ENCODE measurements around the gene SART1.

Gene SART1

GRCh38 chr11:65961267-65962140, at the start of gene SART1:
Gene SART1, plus strand, starts transcription at chr11:65961734. Its CDS starts 47 bp downstream, at chr11:65961781.
- Histone ChIP-seq H3K4me1 (ENCODE audit: control insufficient read depth, insufficient read depth, low read length) (peaks cover 11% of the 10 kb centered on the region), H3K36me3 (ENCODE audit: control insufficient read depth, insufficient read depth, low read length) (peaks cover 29% of the 10 kb centered on the region), H3K9ac (ENCODE audit: low read length) (peak within 1 kb of the TSS; percentile 95), H3K9me3 (ENCODE audit: control insufficient read depth, insufficient read depth, low read depth, low read length) (no peaks in the 10 kb centered on the region), H3K27me3 (ENCODE audit: control insufficient read depth, insufficient read depth, low read length) (no peaks in the 10 kb centered on the region), H3K27ac (ENCODE audit: low read depth, low read length) (peak within 1 kb of the TSS; percentile 89), H3K4me3 (ENCODE audit: low read depth, low read length) (peak within 1 kb of the TSS; percentile 75)

DNA sequence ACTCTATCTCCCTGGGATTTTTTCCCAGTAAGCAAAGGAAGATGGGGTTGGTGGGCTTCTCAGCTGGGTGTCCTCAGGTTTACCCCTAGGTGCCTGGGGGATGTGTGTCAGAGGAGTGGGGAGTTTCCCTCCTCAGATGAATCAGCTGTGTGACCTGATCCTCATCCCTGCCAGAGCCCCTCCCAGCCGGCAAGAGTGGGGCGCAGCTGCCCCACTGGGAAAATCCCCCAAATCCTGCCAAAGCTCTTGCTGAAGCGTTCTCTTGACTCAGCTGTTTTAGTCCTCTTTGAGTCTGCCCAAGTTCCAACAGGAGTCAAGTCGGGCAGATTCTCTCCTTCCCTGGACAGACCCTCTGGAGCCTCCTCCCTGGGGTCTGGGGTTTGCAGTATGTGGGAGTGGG, 48.7 kb upstream of the SART1 start:
- Histone ChIP-seq H3K4me3 (ENCODE audit: low read depth, low read length) (no peak overlapping the region), H3K27ac (ENCODE audit: low read depth, low read length) (no peak overlapping the region), H3K9ac (ENCODE audit: low read length) (no peak overlapping the region), H3K36me3 (ENCODE audit: control insufficient read depth, insufficient read depth, low read length) (no peaks in the 10 kb centered on the region), H3K27me3 (ENCODE audit: control insufficient read depth, insufficient read depth, low read length) (peaks cover 9% of the 10 kb centered on the region), H3K9me3 (ENCODE audit: control insufficient read depth, insufficient read depth, low read depth, low read length) (no peaks in the 10 kb centered on the region), H3K4me1 (ENCODE audit: control insufficient read depth, insufficient read depth, low read length) (peaks cover 34% of the 10 kb centered on the region)

DNA sequence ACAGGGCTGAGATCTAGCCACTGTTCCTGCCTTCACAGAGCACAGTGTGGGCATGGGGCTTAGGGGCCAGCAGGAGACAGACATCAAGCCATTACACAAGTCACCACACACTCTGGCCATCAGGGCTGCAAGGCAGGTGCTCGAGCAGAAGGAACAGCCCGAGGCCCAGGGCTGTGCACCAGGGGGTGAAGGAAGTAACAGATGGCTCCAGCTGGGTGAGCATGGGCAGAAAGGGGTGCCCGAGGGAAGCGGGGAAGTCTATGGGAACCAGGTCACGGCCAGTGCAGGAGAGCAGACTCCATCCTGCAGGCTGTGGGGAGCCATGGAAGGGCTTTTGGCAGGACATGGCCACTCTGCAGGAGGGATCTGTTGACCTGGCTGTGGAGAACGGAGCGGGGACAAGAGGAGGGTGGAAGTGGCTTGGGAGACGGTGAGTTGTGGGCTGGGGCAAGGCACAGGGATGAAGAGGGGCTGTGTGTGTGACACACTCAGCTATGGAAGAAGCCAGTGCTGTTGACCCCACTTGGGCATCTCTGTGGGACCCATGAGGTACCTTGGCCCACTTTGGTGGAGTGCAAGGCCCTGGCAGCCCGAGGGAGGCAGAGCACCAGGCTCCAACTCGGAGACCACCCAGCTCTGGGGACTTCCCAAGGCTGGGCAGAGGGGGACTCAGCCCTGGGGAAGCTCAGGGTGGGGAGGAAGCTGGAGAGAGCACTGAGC, 46.3 kb upstream of the SART1 start:
- H3K4me1 ChIP-seq (ENCODE audit: control insufficient read depth, insufficient read depth, low read length), result peaks cover 43% of the 10 kb centered on the region
- H3K4me3 ChIP-seq (ENCODE audit: low read depth, low read length), result peak overlapping the region; percentile 29; the same call in 1 of the 2 replicates

DNA sequence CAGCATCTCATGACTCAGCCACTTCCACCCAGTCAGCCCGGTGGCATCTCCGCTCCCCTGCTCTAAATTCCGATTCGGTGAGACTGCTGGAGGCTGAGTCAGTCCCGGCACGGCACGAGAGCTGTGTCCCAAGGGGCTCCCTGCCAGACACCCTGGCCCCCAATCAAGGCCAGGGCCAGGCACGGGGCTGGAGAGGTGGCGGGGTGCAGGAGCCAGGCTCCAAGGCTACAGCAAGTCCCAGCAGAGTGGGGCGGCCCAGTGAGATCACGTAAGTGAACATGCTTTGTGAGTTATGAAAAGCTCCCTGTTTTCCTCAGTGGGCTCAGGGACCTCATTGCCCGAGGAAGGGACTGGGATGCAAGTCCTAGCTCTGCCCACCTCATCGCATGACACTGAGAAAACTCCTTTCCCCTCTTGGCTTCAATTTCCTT, 45.7 kb upstream of the SART1 start:
- Histone ChIP-seq H3K4me3 (ENCODE audit: low read depth, low read length) (peak overlapping the region; percentile 29; the same call in 1 of the 2 replicates), H3K9ac (ENCODE audit: low read length) (peak overlapping the region; percentile 71), H3K9me3 (ENCODE audit: control insufficient read depth, insufficient read depth, low read depth, low read length) (no peaks in the 10 kb centered on the region), H3K4me1 (ENCODE audit: control insufficient read depth, insufficient read depth, low read length) (peaks cover 47% of the 10 kb centered on the region), H3K27me3 (ENCODE audit: control insufficient read depth, insufficient read depth, low read length) (no peaks in the 10 kb centered on the region), H3K36me3 (ENCODE audit: control insufficient read depth, insufficient read depth, low read length) (0 out of 2 replicates have a peak, but pooled peaks cover 5% of the 10 kb centered on the region), H3K27ac (ENCODE audit: low read depth, low read length) (peak overlapping the region; percentile 7; the same call in 1 of the 2 replicates)

More for the DNA sequence above, 46.3 kb upstream of the SART1 start:
- Histone ChIP-seq H3K9ac (ENCODE audit: low read length) (peak overlapping the region; percentile 71), H3K27ac (ENCODE audit: low read depth, low read length) (no peak overlapping the region), H3K36me3 (ENCODE audit: control insufficient read depth, insufficient read depth, low read length) (no peaks in the 10 kb centered on the region), H3K27me3 (ENCODE audit: control insufficient read depth, insufficient read depth, low read length) (no peaks in the 10 kb centered on the region), H3K9me3 (ENCODE audit: control insufficient read depth, insufficient read depth, low read depth, low read length) (no peaks in the 10 kb centered on the region)

GRCh38 chr11:65916391-65916790, 45.1 kb upstream of the SART1 start:
- Histone ChIP-seq H3K4me3 (ENCODE audit: low read depth, low read length) (peak overlapping the region; percentile 29; the same call in 1 of the 2 replicates), H3K9me3 (ENCODE audit: control insufficient read depth, insufficient read depth, low read depth, low read length) (no peaks in the 10 kb centered on the region), H3K27me3 (ENCODE audit: control insufficient read depth, insufficient read depth, low read length) (no peaks in the 10 kb centered on the region), H3K4me1 (ENCODE audit: control insufficient read depth, insufficient read depth, low read length) (peaks cover 46% of the 10 kb centered on the region), H3K27ac (ENCODE audit: low read depth, low read length) (no peak overlapping the region), H3K9ac (ENCODE audit: low read length) (peak overlapping the region; percentile 71), H3K36me3 (ENCODE audit: control insufficient read depth, insufficient read depth, low read length) (0 out of 2 replicates have a peak, but pooled peaks cover 6% of the 10 kb centered on the region)

DNA sequence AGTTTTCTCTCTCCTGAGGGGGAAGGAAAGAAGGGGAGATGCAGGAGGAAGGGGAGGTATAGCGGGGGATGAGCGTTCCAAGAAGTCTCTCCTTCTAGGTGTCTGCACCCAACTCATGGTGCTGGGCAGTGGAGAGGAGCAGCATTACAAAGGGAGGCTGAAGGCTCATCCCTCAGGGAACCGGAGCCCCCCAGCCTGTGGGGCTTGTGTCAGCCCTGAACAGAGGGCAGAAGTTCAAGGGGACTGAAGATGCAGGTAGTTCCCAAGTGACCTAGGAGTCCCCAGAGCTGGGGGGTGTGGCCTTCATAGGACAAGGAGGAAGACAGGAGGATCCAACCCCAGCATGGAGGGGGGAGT, 44.5 kb upstream of the SART1 start:
- no peak overlapping the region for H3K4me3 ChIP-seq (ENCODE audit: low read depth, low read length)
- H3K9ac ChIP-seq (ENCODE audit: low read length), result no peak overlapping the region
- no peak overlapping the region for H3K27ac ChIP-seq (ENCODE audit: low read depth, low read length)
- peaks cover 39% of the 10 kb centered on the region for H3K4me1 ChIP-seq (ENCODE audit: control insufficient read depth, insufficient read depth, low read length)
- peaks cover 9% of the 10 kb centered on the region; the same call in 1 of the 2 replicates for H3K36me3 ChIP-seq (ENCODE audit: control insufficient read depth, insufficient read depth, low read length)
- no peaks in the 10 kb centered on the region for H3K9me3 ChIP-seq (ENCODE audit: control insufficient read depth, insufficient read depth, low read depth, low read length)
- H3K27me3 ChIP-seq (ENCODE audit: control insufficient read depth, insufficient read depth, low read length), result no peaks in the 10 kb centered on the region

DNA sequence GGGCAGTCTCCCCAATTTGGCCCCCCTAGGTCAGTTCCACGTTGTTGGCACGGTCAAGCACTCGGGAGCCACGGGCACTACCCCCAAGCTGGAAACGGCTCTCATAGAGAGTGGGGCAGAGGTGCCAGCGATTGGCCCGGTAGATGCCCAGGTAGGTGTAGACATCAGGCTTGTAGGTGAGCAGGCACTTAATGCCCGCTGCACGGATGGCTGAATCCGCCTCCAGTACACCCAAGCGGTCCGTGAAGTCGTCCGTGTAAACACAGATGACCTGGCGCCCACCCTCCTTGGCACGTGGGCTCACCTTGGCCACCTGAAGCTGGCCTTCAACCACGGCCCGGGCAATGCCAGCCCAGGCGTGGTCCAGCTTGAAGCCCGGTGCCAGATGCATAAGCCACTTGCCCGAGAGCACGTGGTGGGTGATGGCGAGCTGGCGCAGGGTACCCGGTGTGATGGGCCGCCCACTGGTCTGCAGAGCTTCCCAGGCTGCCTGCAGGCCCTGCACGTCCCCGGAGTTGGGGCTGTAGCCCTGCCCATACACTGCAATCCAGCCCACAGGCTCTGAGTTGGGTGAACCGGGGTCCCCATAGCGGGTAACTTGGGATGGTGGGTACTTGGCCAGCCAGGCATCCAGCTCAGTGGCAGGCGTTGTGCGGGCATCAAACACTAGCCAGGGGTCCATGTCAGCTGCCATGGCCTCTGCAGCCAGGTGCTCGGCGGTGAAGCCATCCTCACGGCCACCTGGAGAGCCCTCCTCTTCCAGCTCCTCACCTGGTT, 43.9 kb upstream of the SART1 start:
- Histone ChIP-seq H3K27ac (ENCODE audit: low read depth, low read length) (no peak overlapping the region), H3K9ac (ENCODE audit: low read length) (peak overlapping the region; percentile 90), H3K4me1 (ENCODE audit: control insufficient read depth, insufficient read depth, low read length) (peaks cover 37% of the 10 kb centered on the region), H3K36me3 (ENCODE audit: control insufficient read depth, insufficient read depth, low read length) (peaks cover 14% of the 10 kb centered on the region), H3K27me3 (ENCODE audit: control insufficient read depth, insufficient read depth, low read length) (no peaks in the 10 kb centered on the region), H3K4me3 (ENCODE audit: low read depth, low read length) (peak overlapping the region; percentile 96), H3K9me3 (ENCODE audit: control insufficient read depth, insufficient read depth, low read depth, low read length) (no peaks in the 10 kb centered on the region)

DNA sequence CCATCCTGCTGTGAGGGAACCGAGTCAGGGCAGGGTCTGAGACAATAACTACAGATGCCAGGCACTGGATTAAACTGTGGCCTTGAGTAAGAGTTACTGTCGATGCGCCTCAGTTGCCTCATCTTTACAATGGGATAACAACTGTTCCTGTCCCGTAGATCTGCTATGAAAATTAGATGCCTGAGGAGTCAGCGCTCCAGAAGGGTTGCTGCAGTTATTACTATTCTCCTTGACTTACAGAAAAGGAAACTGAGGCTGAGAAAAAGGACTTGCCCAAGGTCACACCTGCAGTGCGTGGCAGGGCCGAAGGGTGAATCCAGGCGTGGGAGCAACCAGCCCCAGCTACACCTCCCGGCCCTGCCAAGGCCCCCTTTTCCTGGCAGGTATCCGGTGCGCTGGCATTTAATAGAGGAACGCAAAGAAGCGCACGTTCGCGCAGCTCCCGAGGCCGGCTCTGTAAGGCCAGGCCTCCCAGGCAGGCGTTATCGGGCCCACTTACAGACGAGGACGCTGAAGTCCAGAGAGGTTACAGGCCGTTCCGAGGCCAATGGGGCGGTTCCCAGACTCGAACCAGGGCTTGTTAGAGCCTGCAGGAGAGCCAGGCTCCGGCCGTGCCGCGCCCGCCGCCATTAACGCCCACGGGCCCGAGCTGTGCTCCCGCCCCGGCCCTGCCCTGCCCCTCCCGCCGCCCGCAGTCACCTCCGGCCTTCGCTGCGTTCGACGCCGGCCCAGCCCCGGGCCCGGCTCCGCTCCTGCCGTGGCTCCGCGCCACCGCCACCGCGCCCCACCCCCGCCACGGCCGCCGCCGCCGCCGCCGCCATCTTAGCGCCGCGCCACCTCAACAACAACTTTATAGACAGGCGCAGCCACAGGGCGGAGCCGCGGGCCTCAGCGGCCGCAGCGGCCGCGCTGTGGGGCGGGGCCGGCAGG, 43.1 kb upstream of the SART1 start, which contains the start of gene C11orf68:
TSS of gene C11orf68 (minus strand) at position 852 of the 930 bp plus-strand sequence. CDS start at position 821, 31 bp downstream.
- Histone ChIP-seq H3K4me1 (ENCODE audit: control insufficient read depth, insufficient read depth, low read length) (peaks cover 37% of the 10 kb centered on the region), H3K9ac (ENCODE audit: low read length) (peak within 1 kb of the TSS; percentile 90), H3K27me3 (ENCODE audit: control insufficient read depth, insufficient read depth, low read length) (no peaks in the 10 kb centered on the region), H3K9me3 (ENCODE audit: control insufficient read depth, insufficient read depth, low read depth, low read length) (no peaks in the 10 kb centered on the region), H3K36me3 (ENCODE audit: control insufficient read depth, insufficient read depth, low read length) (peaks cover 23% of the 10 kb centered on the region), H3K27ac (ENCODE audit: low read depth, low read length) (peak within 1 kb of the TSS; percentile 85), H3K4me3 (ENCODE audit: low read depth, low read length) (peak within 1 kb of the TSS; percentile 96)

DNA sequence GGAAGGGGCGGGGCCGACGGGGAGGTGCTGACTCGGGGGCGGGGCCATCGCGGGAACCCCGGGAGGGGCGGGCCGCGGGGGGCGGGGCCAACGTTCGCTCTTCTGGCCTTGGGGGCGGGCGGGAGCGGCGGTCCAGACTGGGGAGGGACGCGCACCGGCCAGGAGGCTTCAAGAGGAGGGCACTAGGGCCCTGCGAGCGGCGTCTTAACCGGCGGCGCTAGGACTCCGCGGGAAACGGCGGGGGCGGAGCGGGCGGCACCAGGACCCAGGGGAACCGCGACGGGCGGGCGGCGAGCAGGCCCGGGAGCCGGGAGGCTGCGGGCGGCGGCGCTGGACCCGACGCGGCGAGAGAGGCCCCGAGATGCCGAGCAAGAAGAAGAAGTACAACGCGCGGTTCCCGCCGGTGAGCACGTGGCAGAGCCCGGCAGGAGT, 42.4 kb upstream of the SART1 start, which contains the start of gene DRAP1:
TSS of gene DRAP1 (plus strand) at position 286 of the 432 bp plus-strand sequence. CDS start at position 362, 76 bp downstream.
- peak within 1 kb of the TSS; percentile 85 for H3K27ac ChIP-seq (ENCODE audit: low read depth, low read length)
- no peaks in the 10 kb centered on the region for H3K27me3 ChIP-seq (ENCODE audit: control insufficient read depth, insufficient read depth, low read length)
- H3K4me3 ChIP-seq (ENCODE audit: low read depth, low read length), result peak within 1 kb of the TSS; percentile 96
- peaks cover 37% of the 10 kb centered on the region for H3K4me1 ChIP-seq (ENCODE audit: control insufficient read depth, insufficient read depth, low read length)
- H3K36me3 ChIP-seq (ENCODE audit: control insufficient read depth, insufficient read depth, low read length), result peaks cover 24% of the 10 kb centered on the region
- peak within 1 kb of the TSS; percentile 90 for H3K9ac ChIP-seq (ENCODE audit: low read length)
- H3K9me3 ChIP-seq (ENCODE audit: control insufficient read depth, insufficient read depth, low read depth, low read length), result no peaks in the 10 kb centered on the region
